K562 (cell line): ENCODE measurements around the gene PLA2G15. TPM values are rescaled to one million over a fixed set of nuclear protein-coding genes. Genes with fewer than 3 reads are reported as not detected.

ENCODE experiments used
- ATAC-seq: fragments of 200-7000 bp; cut with Tn5 transposase; 3 replicates; pipeline ENCODE4 v1.9.1; 2020; ENCODE audit warnings: moderate library complexity
- BruUV-seq: library from RNA; stranded (reverse); fragments of 400-500 nt; replicated peaks from 2 replicates; lab custom pipeline; 2021; lab: Mats Ljungman, UMichigan
- CTCF ChIA-PET: fragments of 300-600 bp; formaldehyde crosslinking; extraction: SDS; loops from one replicate; lab custom pipeline; 2021; ENCODE audit warnings: low intra/inter-chr PET ratio; lab: Yijun Ruan, JAX
- POLR2A ChIA-PET: fragments of 300-600, 350-650 bp; sonication (Branson Sonifier 250); formaldehyde crosslinking; extraction: SDS; loops from one replicate; lab custom pipeline; 2021; ENCODE audit warnings: antibody characterized with exemption, inconsistent platforms; lab: Yijun Ruan, JAX
- DNase-seq, 4 experiments: peaks; one replicate each; pipeline versions ENCODE4 v3.0.0 to v3.0.0-alpha.2; 2011 to 2018; ENCODE audit warnings: low spot score in 3 of 4, mixed read lengths in 3 of 4; ENCODE audit errors: extremely low read depth in 1 of 4
- FAIRE-seq: peaks from 2 replicates; lab custom pipeline; 2011; peaks lifted over from hg19 to GRCh38; lab: Jason Lieb, UNC
- H2AFZ ChIP-seq: 2 replicates; pipeline ENCODE4 v1.6.0; 2011; ENCODE audit warnings: low read depth, low read length, control low read depth, inconsistent platforms
- H3K27ac ChIP-seq: fragments of 200-600 bp; 3 replicates; pipeline ENCODE4 v1.8.0; 2011; ENCODE audit warnings: low read depth, mild to moderate bottlenecking, control low read depth, inconsistent platforms, low read length, moderate library complexity, mixed read lengths; ENCODE audit errors: extremely low read depth
- H3K27me3 ChIP-seq, 2 experiments: fragments of 300-600 bp in 1 of 2; 2 replicates in 1 of 2; 3 replicates in 1 of 2; pipeline versions ENCODE4 v1.6.0 to v1.8.0; 2011; ENCODE audit warnings: inconsistent platforms in 2 of 2, low read length in 2 of 2, mild to moderate bottlenecking in 1 of 2, mixed read lengths in 1 of 2, moderate library complexity in 1 of 2; ENCODE audit not compliant: control insufficient read depth in 2 of 2, insufficient read depth in 2 of 2
- H3K36me3 ChIP-seq: fragments of 300-600 bp; 3 replicates; pipeline ENCODE4 v1.8.0; 2011; ENCODE audit warnings: mild to moderate bottlenecking, low read length, inconsistent platforms; ENCODE audit not compliant: control insufficient read depth, insufficient read depth
- H3K4me1 ChIP-seq, 2 experiments: fragments of 200-600 bp in 1 of 2; replicated peaks in 1 of 2; 2 replicates in 1 of 2; 3 replicates in 1 of 2; pipeline versions ENCODE4 v1.5.1 to v1.8.0; 2011; ENCODE audit warnings: inconsistent platforms in 2 of 2, low read length in 2 of 2, mild to moderate bottlenecking in 1 of 2, mixed read lengths in 1 of 2, moderate library complexity in 1 of 2; ENCODE audit not compliant: control insufficient read depth in 2 of 2, insufficient read depth in 2 of 2
- H3K4me2 ChIP-seq: 2 replicates; pipeline ENCODE4 v1.6.1; 2011; ENCODE audit warnings: low read length, control low read depth, inconsistent platforms, mixed read lengths; ENCODE audit not compliant: insufficient read depth
- H3K4me3 ChIP-seq: fragments of 200-600 bp; sonication (generic), shearing (Covaris generic); 2 replicates; pipeline ENCODE4 v1.5.1; 2016; ENCODE audit warnings: control low read depth, inconsistent platforms
- H3K79me2 ChIP-seq: fragments of 200-600 bp; 3 replicates; pipeline ENCODE4 v1.8.0; 2011; ENCODE audit warnings: low read length, inconsistent platforms; ENCODE audit not compliant: control insufficient read depth, insufficient read depth
- H3K9ac ChIP-seq, 2 experiments: 2 replicates each; pipeline versions ENCODE4 v1.6.0 to v1.6.1; 2011; ENCODE audit warnings: low read depth in 2 of 2, low read length in 2 of 2, control low read depth in 1 of 2, inconsistent platforms in 1 of 2, mild to moderate bottlenecking in 1 of 2, mixed read lengths in 1 of 2; ENCODE audit not compliant: insufficient read depth in 1 of 2
- H3K9me1 ChIP-seq: one replicate; pipeline ENCODE4 v1.6.0; 2011; ENCODE audit warnings: inconsistent platforms, mild to moderate bottlenecking, low read length, moderate library complexity; ENCODE audit not compliant: control insufficient read depth, insufficient read depth
- H3K9me3 ChIP-seq: replicated peaks from 2 replicates; pipeline ENCODE4 v1.5.1; 2011; ENCODE audit warnings: low read depth, low read length, inconsistent platforms; ENCODE audit not compliant: control insufficient read depth, insufficient read depth
- H4K20me1 ChIP-seq: replicated peaks from 2 replicates; pipeline ENCODE4 v1.6.1; 2011; ENCODE audit warnings: low read length, inconsistent platforms, mixed read lengths; ENCODE audit not compliant: control insufficient read depth, insufficient read depth
- ELF1 ChIP-seq: fragments of 200-800 bp; sonication (Bioruptor generic); IDR thresholded peaks from 2 replicates; pipeline ENCODE4 v1.6.1; 2016; ENCODE audit warnings: missing genetic modification characterization, missing compliant biosample characterization
- HDAC8 ChIP-seq: fragments of 450-650 bp; IDR thresholded peaks from 2 replicates; pipeline ENCODE4 v1.6.1; 2016; ENCODE audit warnings: mild to moderate bottlenecking, missing genetic modification characterization, moderate library complexity, missing compliant biosample characterization
- MED1 ChIP-seq: sonication (generic); formaldehyde crosslinking; IDR thresholded peaks from 2 replicates; pipeline ENCODE4 v1.8.1; 2023; ENCODE audit warnings: missing genetic modification reagents, borderline replicate concordance
- MEIS2 ChIP-seq: fragments of 450-650 bp; IDR thresholded peaks from 2 replicates; pipeline ENCODE4 v1.6.1; 2014; ENCODE audit warnings: mild to moderate bottlenecking; ENCODE audit not compliant: partially characterized antibody
- POLR2A ChIP-seq: fragments of 450-650 bp; conservative IDR thresholded peaks from 2 replicates; pipeline ENCODE4 v1.6.1; 2016
- POLR2AphosphoS2 ChIP-seq: IDR thresholded peaks from 2 replicates; pipeline ENCODE4 v1.6.1; 2012; ENCODE audit warnings: low read length, improper control_type of control experiment
- POLR2AphosphoS5 ChIP-seq: IDR thresholded peaks from 2 replicates; pipeline ENCODE4 v1.6.1; 2011; ENCODE audit warnings: mild to moderate bottlenecking, low read depth, low read length, moderate library complexity; ENCODE audit not compliant: control insufficient read depth, insufficient read depth
- ZFP36 ChIP-seq: fragments of 150-350 bp; IDR thresholded peaks from 2 replicates; pipeline ENCODE4 v1.6.1; 2018; ENCODE audit warnings: low read length, low read depth; ENCODE audit not compliant: partially characterized antibody
- ZNF384 ChIP-seq: IDR thresholded peaks from 2 replicates; pipeline ENCODE4 v1.6.1; 2012; ENCODE audit warnings: low read depth, low read length, improper control_type of control experiment
- WGBS: fragments of 100-300 bp; shearing (Covaris generic); methylation state at CpG from one replicate; pipeline ENCODE4 v1.1.6; 2016; ENCODE audit warnings: low coverage, mixed read lengths; ENCODE audit not compliant: insufficient coverage; ENCODE audit errors: missing lambda C conversion rate; 5-methylcytosine and 5-hydroxymethylcytosine counted together
- in situ Hi-C: fragments of 300-500 bp; cut with MboI; formaldehyde crosslinking; loops from 4 replicates; pipeline ENCODE4 v1.15.0; 2018; ENCODE audit warnings: inconsistent platforms, mixed read lengths
- intact Hi-C: fragments of 100-400 bp; cut with micrococcal nuclease; formaldehyde crosslinking; loops from 2 replicates; pipeline ENCODE4 v1.14.2; 2022
- polyA plus RNA-seq, 8 experiments: library from polyadenylated mRNA; depleted of rRNA in 4 of 8; stranded (reverse) in 5 of 8; unstranded in 3 of 8; fragments of >200 nt; fragmentation: Nextera tagmentation in 2 of 8; fragmentation: Illumina TruSeq in 1 of 8; extraction: Ambion mirVana in 2 of 8; extraction: Trizol in 1 of 8; gene quantifications; 2 replicates each; pipeline versions ENCODE4 v1.2.1 to v1.2.3, GENCODE V29; 2011 to 2014; ENCODE audit warnings: inconsistent platforms in 1 of 8, missing spikeins in 1 of 8
- total RNA-seq, 7 experiments: library from RNA; depleted of rRNA in 6 of 7; stranded (reverse); fragments of >200 nt in 6 of 7; fragmentation: Illumina TruSeq in 2 of 7; extraction: Trizol in 2 of 7; gene quantifications; 2 replicates each; pipeline versions ENCODE4 v1.2.1 to v1.2.3, GENCODE V29; 2011 to 2021; ENCODE audit warnings: low replicate concordance in 1 of 7

PLA2G15 gene
- total and polyA plus RNA-seq, 9 of the 15 experiments (the other 6 are each of a cell fraction or from before 2014, with no cell fraction given) = 0.42 to 8.6 (median 4.8) TPM

- Histone ChIP-seq H3K9me3 (peaks cover 5% of the 10 kb centered on the region), H3K9ac (no peak overlapping the region), H3K4me1 (peaks cover 0 to 19% of the 10 kb centered on the region in 2 experiments; a peak in 1 of 5 replicates), H3K4me2 (no peak overlapping the region), H3K27me3 (no peaks in the 10 kb centered on the region), H3K27ac (no peak overlapping the region), H4K20me1 (no peaks in the 10 kb centered on the region; the same call in 1 of the 2 replicates), H3K36me3 (peaks cover 36% of the 10 kb centered on the region; the same call in 2 of the 3 replicates), H3K79me2 (no peaks in the 10 kb centered on the region; the same call in 2 of the 3 replicates), H2AFZ (no peak overlapping the region), H3K4me3 (no peak overlapping the region), H3K9me1 (no peaks in the 10 kb centered on the region)
- in situ Hi-C loops (no loop called here), intact Hi-C loops (no loop called here)
- 82% methylated on average over 4 of the region's 5 CpGs for WGBS
- DNase-seq (no peak), ATAC-seq (no peak), FAIRE-seq (peak; percentile 23)
- POLR2A ChIA-PET = interaction anchor here (0.5 to 0.7 kb wide), 4 partner anchors 15 to 1061 kb away, joined by 3 to 4 read pairs (median 3); no protein-coding TSS in a partner anchor
- BruUV-seq = no TSS peak
- CTCF ChIA-PET = no interaction called here
- TF ChIP-seq ZNF384 (no peak), MED1 (no peak), POLR2A (0 out of 2 replicates have a peak, but pooled peaks have one; percentile 35), HDAC8 (no peak), POLR2AphosphoS2 (0 out of 2 replicates have a peak, but pooled peaks have one; percentile 11), MEIS2 (peak; percentile 7), ELF1 (no peak), ZFP36 (no peak), POLR2AphosphoS5 (peak; percentile 15; the same call in 1 of the 2 replicates)
Observed at GRCh38 chr16:68233085-68233834, 11.9 kb upstream of the PLA2G15 start.
